ENCODE data around the gene SEMA3E. TPM values are rescaled to one million over a fixed set of nuclear protein-coding genes. Genes with fewer than 3 reads are reported as not detected.

SEMA3E gene
- polyA plus RNA-seq, 1 donor from 2014 or later, result 0.98 TPM

GRCh38 chr7:83413424-83413823 lies 235.5 kb downstream of the SEMA3E start:
- Histone ChIP-seq H3K9ac (ENCODE audit: low read length) (no peak overlapping the region), H3F3A (ENCODE audit: insufficient read depth, low read length, poor library complexity, severe bottlenecking) (no peaks in the 10 kb centered on the region), H3K9me2 (ENCODE audit: insufficient read depth, low read length) (no peaks in the 10 kb centered on the region), H3K27ac (ENCODE audit: low read length) (no peak overlapping the region), H3K4me2 (ENCODE audit: low read length) (no peak overlapping the region), H4K20me1 (ENCODE audit: insufficient read depth) (no peaks in the 10 kb centered on the region), H3K4me3 (ENCODE audit: low read length) (no peak overlapping the region), H3K79me2 (replicated peaks; ENCODE audit: insufficient read depth, low read length) (no peaks in the 10 kb centered on the region), H3K27me3 (ENCODE audit: insufficient read depth, low read depth, low read length) (no peaks in the 10 kb centered on the region), H3K36me3 (ENCODE audit: insufficient read depth, low read length) (no peaks in the 10 kb centered on the region), H3K9me3 (ENCODE audit: low read length) (no peaks in the 10 kb centered on the region), H2AFZ (ENCODE audit: low read depth, low read length) (no peak overlapping the region)
- TF ChIP-seq MXI1 (conservative IDR thresholded peaks at IDR 0.05; ENCODE audit: poor library complexity, severe bottlenecking) (no peak), SMC3 (conservative IDR thresholded peaks at IDR 0.05; ENCODE audit: poor library complexity) (no peak), EP300 (conservative IDR thresholded peaks at IDR 0.05; ENCODE audit: poor library complexity, severe bottlenecking) (no peak), CTCF (IDR thresholded peaks at IDR 0.05; ENCODE audit: poor library complexity, severe bottlenecking) (no peak), TAF1 (IDR thresholded peaks at IDR 0.05; ENCODE audit: low read depth) (no peak), POLR2AphosphoS5 (IDR thresholded peaks at IDR 0.05) (no peak), RAD21 (conservative IDR thresholded peaks at IDR 0.05) (no peak), REST (IDR thresholded peaks at IDR 0.05; ENCODE audit: borderline replicate concordance) (no peak), EZH2 (IDR thresholded peaks at IDR 0.05; ENCODE audit: borderline replicate concordance, insufficient read depth, low read length, poor library complexity, severe bottlenecking) (no peak)

- TF ChIP-seq REST (IDR thresholded peaks at IDR 0.05; ENCODE audit: borderline replicate concordance) (no peak), CTCF (IDR thresholded peaks at IDR 0.05; ENCODE audit: poor library complexity, severe bottlenecking) (peak; percentile 81), SMC3 (conservative IDR thresholded peaks at IDR 0.05; ENCODE audit: poor library complexity) (peak; percentile 88), EZH2 (IDR thresholded peaks at IDR 0.05; ENCODE audit: borderline replicate concordance, insufficient read depth, low read length, poor library complexity, severe bottlenecking) (no peak), RAD21 (conservative IDR thresholded peaks at IDR 0.05) (peak; percentile 88), EP300 (conservative IDR thresholded peaks at IDR 0.05; ENCODE audit: poor library complexity, severe bottlenecking) (no peak)
Measured at GRCh38 chr7:83410989-83411591, 237.8 kb downstream of the SEMA3E start.

More at GRCh38 chr7:83410989-83411591, 237.8 kb downstream of the SEMA3E start:
- H3K27me3 ChIP-seq (ENCODE audit: insufficient read depth, low read depth, low read length), result no peaks in the 10 kb centered on the region
- no peaks in the 10 kb centered on the region for H3F3A ChIP-seq (ENCODE audit: insufficient read depth, low read length, poor library complexity, severe bottlenecking)
- no peaks in the 10 kb centered on the region for H4K20me1 ChIP-seq (ENCODE audit: insufficient read depth)
- H3K27ac ChIP-seq (ENCODE audit: low read length), result no peak overlapping the region
- H3K9ac ChIP-seq (ENCODE audit: low read length), result no peak overlapping the region
- no peaks in the 10 kb centered on the region for H3K9me3 ChIP-seq (ENCODE audit: low read length)
- H2AFZ ChIP-seq (ENCODE audit: low read depth, low read length), result no peak overlapping the region
- no peaks in the 10 kb centered on the region for H3K79me2 ChIP-seq (replicated peaks; ENCODE audit: insufficient read depth, low read length)
- H3K4me3 ChIP-seq (ENCODE audit: low read length), result no peak overlapping the region
- no peaks in the 10 kb centered on the region for H3K36me3 ChIP-seq (ENCODE audit: insufficient read depth, low read length)
- H3K4me2 ChIP-seq (ENCODE audit: low read length), result no peak overlapping the region
- H3K9me2 ChIP-seq (ENCODE audit: insufficient read depth, low read length), result no peaks in the 10 kb centered on the region

All from neural cell (in vitro differentiated cells).